DMS114 treated with DMSO at 0.1 percent for 48 hours (cell line): ENCODE data around the gene KRT76.

Experiments
- DNase-seq: peaks from one replicate; lab custom pipeline; 2025; ENCODE audit not compliant: unreplicated experiment; lab: John Stamatoyannopoulos, UW

KRT76 gene

DNA sequence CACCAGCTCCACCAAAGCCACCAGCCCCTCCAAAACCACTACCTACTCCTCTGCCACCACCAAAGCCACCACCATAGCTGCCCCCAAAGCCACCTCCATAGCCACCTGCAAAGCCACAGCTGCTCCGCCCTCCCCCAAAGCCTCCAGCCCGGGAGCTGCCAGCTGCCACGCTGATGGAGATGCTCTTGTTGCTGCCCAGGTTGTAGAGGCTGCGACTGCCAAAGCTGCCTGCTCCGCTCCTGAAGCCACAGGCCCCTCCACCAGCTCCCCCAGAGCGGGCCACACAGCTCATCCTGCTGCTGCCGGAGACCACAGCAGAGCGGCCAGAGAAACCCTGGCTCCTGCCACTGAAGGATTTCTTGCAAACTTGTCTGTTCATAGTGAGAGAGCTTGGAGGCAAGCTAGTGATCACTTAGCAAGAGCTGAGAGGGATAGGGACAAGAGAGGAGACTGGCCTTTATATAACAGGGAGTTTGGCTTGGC is at the start of gene KRT76:
KRT76 (minus strand) TSS at position 433 of the 483 bp plus-strand sequence; CDS start at position 379, 54 bp downstream.
- no peak for DNase-seq

DNA sequence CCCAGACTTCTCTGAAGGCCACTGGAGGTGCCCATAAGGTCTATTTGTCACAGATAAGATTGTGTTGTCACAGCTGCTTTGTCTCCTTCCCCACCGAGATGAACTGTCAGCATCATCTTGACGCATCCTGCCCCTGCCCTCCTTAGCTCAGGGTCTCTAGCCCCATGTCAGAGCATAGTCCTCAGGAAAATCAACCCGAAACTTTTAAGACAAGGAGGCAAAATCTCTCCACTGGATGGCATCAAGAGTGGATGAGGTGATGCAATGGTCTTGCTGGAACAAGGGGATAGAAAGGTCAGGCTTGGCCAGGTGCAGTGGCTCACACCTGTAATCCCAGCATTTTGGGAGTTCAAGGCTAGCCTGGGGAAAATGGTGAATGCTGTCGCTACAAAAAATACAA is 48.8 kb upstream of the KRT76 start:
- DNase-seq: no peak

DNA sequence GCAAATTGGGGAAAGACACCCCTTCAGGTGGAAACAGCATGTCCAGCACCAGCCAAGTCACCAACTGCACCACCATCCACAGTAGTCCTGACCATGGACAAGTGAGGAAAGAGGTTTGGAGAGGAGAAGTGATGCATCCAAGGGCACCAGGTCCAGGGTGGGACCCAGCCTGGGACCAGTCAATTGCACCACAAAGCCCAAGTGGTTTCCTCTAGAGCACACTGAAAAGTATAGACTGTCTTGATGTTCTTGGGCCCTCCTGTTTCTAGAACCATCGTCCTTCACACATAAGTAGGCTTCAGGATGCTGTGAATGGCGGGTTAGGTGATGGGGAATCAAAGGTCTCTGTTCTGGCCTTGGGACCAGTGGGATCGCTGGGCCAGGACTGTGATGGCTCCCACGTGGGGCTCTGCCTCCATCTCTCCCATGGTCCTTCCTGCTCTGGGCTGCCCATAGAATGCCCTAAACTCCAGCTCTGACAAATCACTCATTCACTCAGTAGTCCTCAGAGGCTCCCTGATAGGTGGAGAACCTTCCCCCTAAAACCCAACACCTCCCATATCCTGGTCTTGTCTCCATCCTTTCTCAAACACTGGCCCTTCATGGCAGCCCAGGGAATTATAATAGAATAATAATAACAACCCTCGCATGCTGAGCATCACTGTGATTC is 47.7 kb upstream of the KRT76 start:
- no peak for DNase-seq

GRCh38 chr12:52823761-52824450 is 46.8 kb upstream of the KRT76 start:
- no peak for DNase-seq

DNA sequence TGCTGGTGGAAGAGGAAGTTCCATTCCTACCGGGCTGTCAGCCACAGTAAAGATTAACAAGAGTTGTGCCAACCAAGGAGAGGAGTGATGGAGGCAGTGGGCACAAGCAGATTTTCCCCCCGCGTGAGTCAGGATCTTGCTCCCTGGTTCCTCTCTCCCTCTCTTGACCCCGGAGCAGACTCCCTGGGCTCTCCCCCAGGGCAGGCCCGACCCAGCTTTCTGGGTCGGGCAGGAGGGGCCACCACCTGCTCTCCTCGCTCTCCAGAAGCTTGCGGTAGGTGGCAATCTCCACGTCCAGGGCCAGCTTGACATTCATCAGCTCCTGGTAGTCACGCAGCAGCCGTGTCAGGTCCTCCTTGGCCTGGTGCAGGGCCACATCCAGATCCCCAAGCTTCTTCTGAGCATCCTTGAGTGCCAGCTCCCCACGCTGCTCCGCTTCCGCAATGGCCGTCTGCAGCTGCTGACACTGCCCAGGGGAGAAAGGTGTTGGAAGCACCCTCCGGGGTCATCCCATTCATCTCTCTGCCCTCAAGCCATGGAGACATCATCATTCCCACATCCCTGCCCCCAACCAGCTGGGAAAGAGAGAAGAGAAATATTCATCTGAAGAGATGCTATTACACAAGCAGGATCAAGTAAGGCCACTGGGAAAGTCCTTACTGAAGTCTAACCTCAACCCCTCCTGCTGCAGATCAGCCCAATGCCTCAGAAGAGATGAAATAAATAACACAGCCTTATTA is 45.8 kb upstream of the KRT76 start:
- DNase-seq: no peak

- no peak for DNase-seq
These were observed 44.9 kb upstream of the KRT76 start for GRCh38 chr12:52821826-52822660.

GRCh38 chr12:52821071-52821730 is 44.1 kb upstream of the KRT76 start:
- no peak for DNase-seq

GRCh38 chr12:52820521-52820920 is 43.4 kb upstream of the KRT76 start:
- no peak for DNase-seq

- no peak for DNase-seq
These were observed 42.8 kb upstream of the KRT76 start for GRCh38 chr12:52819731-52820510.

DNA sequence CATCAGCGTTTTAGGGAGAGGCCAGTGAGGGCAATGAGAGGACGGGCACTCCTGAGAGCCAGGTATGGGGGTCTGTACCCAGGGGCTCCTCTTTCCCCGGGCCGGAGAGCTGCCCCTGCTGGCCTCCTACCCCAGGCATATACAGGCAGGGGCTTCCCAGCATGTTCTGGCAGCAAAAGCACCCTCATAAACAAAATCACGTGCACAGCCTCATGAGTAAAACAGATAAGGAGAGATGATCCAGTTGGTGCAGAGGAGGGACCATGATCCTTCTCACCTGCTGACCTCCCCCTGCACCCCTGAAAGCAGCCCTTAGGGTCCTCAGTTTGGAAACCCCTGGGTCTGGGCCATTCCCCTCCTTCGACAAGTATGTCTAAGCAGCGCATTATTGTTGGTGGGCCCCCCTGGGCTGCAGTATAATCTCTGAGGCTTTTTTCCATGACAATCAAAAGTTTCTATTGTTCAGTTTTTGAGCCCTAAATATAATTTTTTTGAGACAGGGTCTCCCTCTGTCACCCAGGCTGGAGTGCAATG is 41.8 kb upstream of the KRT76 start:
- no peak for DNase-seq

DNA sequence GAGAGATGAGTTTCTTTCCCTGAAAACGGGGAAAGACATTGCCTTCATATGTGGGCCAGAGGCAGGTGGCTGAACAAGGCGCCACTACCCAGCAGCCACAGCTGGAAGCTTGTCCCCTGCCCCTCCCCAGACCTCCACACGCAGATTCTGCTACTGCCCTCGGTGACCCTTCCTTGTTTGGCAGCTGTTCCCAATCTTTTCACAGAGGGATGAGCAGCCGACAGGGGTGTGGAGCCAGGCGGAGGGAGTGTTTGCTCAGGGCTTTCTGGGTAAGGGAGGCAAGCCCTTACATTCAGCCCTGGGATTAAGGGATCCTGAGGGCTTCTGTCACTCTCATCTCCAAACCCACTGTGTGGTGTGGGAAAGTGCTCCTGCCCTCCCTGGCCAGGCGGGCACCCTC is 41.2 kb upstream of the KRT76 start:
- no peak for DNase-seq

DNA sequence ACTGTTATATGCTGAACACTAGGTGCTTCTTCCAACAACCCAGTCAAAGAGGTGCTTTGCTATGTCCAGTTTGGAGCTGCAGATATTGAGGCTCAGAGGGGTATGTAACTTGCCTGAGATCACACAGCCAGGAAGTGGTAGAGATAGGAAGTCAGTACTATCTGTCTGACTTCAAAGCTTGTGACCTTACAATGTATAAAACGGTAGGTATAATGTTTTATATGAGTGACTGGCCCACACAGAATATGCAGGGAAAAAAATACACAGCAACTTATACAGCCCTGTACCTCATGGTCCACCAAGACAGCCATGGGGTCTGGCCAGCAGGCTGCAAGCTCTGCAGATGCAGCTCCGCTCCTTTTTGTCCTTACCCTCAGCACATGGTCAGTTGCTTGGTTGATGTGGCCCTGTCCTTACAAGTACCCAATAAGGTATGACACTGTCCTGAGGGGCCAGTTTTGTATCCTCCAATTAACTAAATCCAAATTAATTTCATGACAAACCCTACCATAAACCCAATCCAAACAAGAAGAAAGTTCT is 40.6 kb upstream of the KRT76 start:
- DNase-seq: no peak

DNA sequence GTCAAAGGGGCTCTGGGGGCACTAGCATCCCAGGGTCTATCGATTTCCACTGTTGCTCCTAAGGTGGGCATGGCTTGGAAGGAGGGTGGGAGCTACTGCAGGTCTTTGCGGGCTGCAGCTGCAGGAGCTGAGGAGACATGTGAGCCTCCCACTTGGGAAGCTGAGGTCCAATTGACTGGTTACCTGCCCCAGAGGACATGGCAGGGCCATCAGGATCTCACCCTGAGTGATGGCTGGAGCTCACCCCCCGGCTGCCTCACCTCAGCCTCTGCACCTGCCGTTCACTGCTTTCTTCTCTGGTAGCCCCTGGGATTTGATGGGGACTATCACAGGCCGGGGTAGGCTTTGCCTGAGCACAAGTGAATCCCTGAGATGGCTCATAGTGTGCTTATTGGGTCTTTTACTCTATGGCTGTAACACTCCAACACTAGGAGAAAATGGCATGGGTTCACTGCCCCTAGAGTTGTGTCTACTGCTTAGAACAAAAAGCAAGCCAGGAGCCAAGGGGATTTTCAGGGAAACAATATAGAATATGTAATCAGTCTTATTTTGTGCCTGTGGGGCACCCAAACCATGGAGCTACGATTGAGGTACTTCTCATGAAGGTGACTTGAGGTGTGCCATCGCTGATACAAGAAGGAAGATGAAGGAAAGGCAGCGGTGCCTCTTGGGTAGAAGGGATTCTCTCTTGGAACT is 40.0 kb upstream of the KRT76 start:
- no peak for DNase-seq

DNA sequence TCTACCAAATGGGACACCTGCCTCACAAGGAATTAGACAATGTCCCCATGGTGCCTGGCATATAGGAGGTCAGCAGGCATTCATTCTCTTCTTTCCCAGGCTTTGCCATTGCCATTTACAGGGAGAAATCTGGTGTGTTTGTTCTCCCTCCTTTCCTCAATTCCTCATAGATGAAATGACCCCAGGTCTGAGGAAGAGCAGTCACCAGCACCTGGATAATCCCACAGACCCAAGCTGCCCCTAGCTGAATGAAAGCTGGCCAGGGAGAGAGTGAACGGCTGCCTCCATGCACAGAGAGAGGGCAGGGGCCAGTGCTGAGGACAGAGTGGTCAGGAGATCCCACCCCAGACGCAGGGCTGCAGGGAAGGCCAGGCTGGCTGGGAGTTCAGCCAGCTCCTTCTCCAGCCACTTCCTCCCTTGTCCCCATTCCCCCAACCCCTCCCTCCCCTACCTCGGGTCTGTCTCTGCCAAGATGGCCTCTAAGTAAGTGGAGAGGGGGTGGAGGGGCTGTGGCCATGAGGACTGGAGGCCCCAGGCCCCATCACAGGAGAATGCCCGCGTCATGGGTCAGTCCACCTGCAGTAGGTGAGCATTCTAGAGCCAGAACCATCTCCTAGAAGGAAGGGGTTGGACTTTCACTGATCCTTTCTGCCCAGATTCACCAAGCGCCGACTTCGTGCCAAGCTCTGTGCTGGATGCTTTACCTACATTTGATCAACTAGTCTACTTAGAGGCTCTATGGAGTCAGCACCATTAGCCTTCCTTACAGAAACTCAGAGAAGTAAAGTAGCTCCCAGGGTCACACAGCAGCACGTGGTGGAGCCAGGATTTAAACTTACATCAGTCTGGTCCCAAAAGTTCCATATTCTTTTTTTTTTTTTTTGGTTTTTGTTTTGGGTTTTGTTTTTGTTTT is 38.8 kb upstream of the KRT76 start:
- no peak for DNase-seq

DNA sequence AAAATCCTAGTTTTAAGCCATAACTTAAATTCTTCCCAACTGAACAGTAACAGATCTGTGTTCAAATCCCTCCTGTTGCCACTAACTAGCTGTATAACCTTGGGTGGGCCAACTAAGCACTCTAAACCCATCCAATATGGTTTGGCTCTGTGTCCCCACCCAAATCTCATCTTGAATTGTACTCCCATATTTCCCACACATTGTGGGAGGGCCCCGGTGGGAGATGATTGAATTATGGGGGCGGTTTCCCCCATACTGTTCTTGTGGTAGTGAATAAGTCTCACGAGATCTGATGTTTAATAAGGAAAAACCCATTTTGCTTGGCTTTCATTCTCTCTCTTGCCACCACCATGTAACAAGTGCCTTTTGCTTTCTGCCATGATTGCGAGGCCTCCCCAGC is 38.0 kb upstream of the KRT76 start:
- DNase-seq: no peak

DNA sequence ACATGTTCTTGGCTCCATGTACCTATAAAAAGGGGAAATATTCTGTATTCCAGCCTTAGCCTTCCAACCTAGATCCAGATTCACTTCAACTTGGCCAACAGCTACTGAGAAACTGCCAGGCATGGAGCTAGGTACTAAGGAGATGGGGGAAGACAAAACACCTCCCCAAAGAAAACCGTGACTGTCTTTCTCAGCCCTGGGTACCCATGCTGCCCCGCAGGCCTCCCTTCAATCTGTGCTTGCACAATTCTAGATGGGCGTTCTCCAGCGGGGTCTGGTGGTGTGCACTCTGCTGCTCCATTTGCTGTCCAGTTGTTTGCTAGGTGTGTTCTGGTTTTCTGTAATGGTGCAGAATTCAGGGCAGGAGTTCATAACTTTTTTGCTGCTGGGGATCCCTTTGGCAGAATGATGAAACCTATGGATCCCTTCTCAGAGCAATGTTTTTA is 37.6 kb upstream of the KRT76 start:
- DNase-seq: no peak

DNA sequence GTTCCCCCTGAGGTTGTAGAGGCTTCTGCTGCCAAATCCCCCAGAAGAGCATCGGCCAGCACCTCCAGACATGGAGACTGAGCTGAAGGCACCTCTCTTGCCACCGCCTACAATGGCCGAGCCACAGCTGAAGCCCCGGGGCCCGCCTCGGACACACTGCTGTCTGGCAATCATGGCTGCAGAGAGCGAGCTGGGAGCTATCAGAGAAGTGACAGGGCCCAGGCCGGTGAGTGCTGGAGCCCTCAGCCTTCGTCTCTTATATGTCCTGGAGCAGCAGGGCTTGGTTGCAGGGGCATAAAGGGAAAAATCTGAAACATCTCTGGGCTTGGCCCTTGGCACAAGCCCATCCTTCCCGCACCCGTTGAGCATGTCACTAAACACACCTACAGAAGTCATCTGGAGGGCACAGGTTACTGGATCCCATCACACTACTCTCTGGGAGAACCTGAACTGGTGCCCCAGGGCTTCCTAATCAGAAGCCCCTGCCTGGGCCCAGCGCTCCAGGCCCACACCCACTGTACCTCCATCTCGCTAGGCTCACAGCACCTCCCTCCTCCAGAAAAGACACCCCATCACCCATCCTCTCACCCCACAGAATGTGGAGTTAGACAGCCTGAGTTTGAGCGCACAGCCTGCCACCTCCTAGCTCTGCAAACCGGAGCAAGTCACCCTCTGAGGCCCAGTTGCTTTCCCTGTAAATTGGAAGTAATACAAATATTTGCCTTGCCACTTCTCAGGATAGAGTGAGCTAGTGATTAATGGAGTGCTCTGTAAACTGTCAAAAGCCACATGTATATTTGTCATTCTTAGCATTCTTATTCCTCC is 37.0 kb upstream of the KRT76 start, which contains the start of gene KRT4:
KRT4 (minus strand) TSS at position 232 of the 825 bp plus-strand sequence; CDS start at position 174, 58 bp downstream.
- no peak for DNase-seq
